ENCODE data around the gene EVA1B. TPM values are rescaled to one million over a fixed set of nuclear protein-coding genes. Genes with fewer than 3 reads are reported as not detected.

The EVA1B gene
- polyA plus RNA-seq, 1 experiment = 133 TPM

DNA sequence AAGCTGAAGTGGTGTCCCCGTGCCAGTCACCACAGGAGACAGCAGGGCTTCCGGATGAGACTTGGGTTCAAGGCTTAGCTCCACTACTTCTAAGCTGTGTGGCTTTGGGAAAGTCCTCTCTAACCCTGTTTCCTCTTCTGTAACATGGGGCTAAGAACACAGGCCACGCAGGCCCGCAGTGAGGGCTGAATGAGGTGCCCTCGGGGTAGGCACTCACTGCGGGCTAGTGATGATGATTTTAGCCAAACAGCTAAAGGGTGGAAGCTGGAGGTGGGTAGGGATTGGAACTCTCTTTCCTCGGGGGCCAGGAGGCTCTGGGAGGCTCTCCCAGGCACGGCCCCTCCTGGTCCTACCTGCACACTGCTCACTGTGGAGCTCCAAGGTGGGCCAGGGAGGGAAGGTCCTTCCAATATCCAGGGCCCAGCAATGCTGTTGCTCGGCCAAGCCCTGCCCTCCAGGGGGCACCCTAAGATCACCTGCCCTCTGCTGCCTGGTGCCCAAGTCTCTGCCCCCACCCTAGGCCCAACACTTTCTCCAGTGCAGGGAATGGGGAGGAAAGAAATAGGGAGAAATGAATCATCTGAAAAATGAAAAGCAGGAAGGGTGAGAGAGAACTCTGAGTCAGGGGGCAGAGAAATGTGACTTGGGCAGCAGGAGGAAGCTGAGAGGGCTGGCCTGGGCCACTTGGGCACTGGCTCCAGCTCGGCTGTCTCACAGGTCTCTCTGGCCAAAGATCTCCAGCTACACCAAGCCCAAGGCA lies 19.2 kb upstream of the EVA1B start:
- TF ChIP-seq, protein P1, sequence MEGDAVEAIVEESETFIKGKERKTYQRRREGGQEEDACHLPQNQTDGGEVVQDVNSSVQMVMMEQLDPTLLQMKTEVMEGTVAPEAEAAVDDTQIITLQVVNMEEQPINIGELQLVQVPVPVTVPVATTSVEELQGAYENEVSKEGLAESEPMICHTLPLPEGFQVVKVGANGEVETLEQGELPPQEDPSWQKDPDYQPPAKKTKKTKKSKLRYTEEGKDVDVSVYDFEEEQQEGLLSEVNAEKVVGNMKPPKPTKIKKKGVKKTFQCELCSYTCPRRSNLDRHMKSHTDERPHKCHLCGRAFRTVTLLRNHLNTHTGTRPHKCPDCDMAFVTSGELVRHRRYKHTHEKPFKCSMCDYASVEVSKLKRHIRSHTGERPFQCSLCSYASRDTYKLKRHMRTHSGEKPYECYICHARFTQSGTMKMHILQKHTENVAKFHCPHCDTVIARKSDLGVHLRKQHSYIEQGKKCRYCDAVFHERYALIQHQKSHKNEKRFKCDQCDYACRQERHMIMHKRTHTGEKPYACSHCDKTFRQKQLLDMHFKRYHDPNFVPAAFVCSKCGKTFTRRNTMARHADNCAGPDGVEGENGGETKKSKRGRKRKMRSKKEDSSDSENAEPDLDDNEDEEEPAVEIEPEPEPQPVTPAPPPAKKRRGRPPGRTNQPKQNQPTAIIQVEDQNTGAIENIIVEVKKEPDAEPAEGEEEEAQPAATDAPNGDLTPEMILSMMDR (IDR thresholded peaks at IDR 0.05; ENCODE audit: insufficient read depth, low read depth, low read length) = peak; percentile 81
- DNase-seq (ENCODE audit: low read depth) = no peak
- no peak overlapping the region for H3K4me3 ChIP-seq (ENCODE audit: low read depth, low read length)
- POLR2A ChIA-PET = interaction anchor here (0.6 to 0.8 kb wide), 2 partner anchors 45 to 78 kb away, joined by 4 to 5 read pairs; no protein-coding TSS in a partner anchor
- H3K27me3 ChIP-seq (ENCODE audit: control insufficient read depth, insufficient read depth, low read length) = no peaks in the 10 kb centered on the region
- H3K36me3 ChIP-seq (ENCODE audit: control insufficient read depth, insufficient read depth, low read length) = peaks cover 35% of the 10 kb centered on the region
- CTCF ChIA-PET = interaction anchor here (0.5 to 7.0 kb wide), 29 partner anchors 9 to 256 kb away, joined by 3 to 88 read pairs (median 9); partner anchors contain the start of genes EVA1B, LSM10, SH3D21 and TRAPPC3

DNA sequence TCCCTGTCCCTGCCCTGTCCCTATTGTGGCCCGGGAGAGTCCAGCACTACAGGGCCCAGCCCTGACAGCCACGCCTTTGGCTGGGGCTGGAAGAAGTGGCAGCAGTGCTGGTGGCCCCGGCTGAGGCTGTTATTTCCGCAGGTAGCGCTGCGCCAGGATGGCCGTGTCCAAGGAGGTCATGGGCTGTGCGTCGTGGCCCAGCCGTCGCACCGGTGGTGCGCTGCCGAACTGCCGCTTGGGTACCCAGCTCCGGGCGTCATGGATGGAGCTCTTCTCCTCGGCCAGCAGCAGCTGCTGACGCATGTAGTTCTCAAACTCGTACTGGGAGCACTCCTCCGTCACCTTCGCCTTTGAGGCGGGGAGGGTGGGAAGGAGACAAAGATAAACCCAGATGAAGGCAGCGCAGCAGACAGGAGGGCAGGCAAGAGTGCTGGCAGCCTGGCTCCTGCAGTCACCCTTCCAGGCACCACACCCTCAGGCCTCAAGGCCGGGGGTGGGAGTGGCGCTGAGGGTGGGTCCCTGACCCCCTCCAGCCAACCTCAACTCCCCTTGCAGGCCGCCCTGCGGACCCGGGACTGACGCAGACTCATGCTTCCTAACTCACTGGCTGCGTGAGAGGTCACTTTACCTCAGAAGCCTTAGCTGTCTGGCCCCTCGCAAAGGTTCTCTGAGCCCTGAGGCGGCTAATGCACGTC lies 18.3 kb upstream of the EVA1B start:
- POLR2A ChIA-PET = no interaction called here

DNA sequence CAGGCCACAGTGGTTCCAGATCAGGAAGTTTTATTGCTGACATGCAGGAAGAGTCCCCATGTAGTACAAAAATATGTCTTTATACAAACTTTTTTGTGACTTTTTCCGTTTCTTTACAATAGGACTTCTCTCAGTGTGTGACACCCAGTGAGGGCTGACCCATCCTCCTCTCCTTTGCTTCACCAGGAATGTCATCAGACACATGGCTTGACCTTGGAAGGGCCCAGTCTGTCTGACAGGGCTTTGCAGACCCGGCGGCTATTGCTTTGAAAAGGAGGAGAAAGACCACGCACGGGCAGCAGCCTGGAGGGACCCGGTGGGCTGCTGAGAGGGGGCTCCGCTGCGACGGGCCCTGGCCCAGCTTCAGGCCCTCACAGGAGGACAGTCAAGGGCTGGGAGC lies 16.2 kb upstream of the EVA1B start:
- H3K4me3 ChIP-seq (ENCODE audit: low read depth, low read length) = no peak overlapping the region
- ChIA-PET CTCF (no interaction called here), POLR2A (no interaction called here)
- TF ChIP-seq, protein P1 (IDR thresholded peaks at IDR 0.05; ENCODE audit: insufficient read depth, low read depth, low read length) = no peak
- no peaks in the 10 kb centered on the region for H3K27me3 ChIP-seq (ENCODE audit: control insufficient read depth, insufficient read depth, low read length)
- no peak for DNase-seq (ENCODE audit: low read depth)
- H3K36me3 ChIP-seq (ENCODE audit: control insufficient read depth, insufficient read depth, low read length) = peaks cover 24% of the 10 kb centered on the region

More for the DNA sequence above, 18.3 kb upstream of the EVA1B start:
- Histone ChIP-seq H3K36me3 (ENCODE audit: control insufficient read depth, insufficient read depth, low read length) (peaks cover 34% of the 10 kb centered on the region), H3K27me3 (ENCODE audit: control insufficient read depth, insufficient read depth, low read length) (no peaks in the 10 kb centered on the region), H3K4me3 (ENCODE audit: low read depth, low read length) (no peak overlapping the region)
- CTCF ChIA-PET = interaction anchor here (0.5 to 7.0 kb wide), 23 partner anchors 8 to 193 kb away, joined by 3 to 88 read pairs (median 11); partner anchors contain the start of genes EVA1B, LSM10, SH3D21 and TRAPPC3
- TF ChIP-seq, protein P1 (IDR thresholded peaks at IDR 0.05; ENCODE audit: insufficient read depth, low read depth, low read length) = no peak
- DNase-seq (ENCODE audit: low read depth) = no peak

DNA sequence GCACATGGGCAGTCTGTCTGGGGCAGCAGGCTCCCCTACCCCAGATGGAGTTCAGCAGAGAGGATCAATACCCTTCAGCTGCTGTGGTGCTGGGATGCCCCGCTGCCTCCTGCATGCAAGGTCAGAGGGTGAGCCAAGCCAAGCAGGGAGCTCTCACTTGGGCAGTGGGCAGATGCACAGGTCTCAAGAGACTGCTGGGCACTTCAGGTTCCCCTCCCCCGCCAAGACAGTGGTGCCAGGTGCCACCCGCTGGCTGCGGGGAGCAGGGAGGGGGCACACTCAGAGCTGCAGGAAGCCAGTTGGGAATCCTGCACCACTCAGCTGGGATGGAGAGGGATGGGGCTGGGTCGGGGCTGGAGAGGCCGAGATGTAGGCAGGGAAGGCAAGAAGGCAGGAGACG lies 15.8 kb upstream of the EVA1B start:
- ChIA-PET POLR2A (no interaction called here), CTCF (interaction anchor here (1.5 kb wide), 1 partner anchor 12 kb away, joined by 3 read pairs; no protein-coding TSS in a partner anchor)
- TF ChIP-seq, protein P1 (IDR thresholded peaks at IDR 0.05; ENCODE audit: insufficient read depth, low read depth, low read length) = no peak
- DNase-seq (ENCODE audit: low read depth) = no peak
- no peaks in the 10 kb centered on the region for H3K27me3 ChIP-seq (ENCODE audit: control insufficient read depth, insufficient read depth, low read length)
- H3K36me3 ChIP-seq (ENCODE audit: control insufficient read depth, insufficient read depth, low read length) = peaks cover 22% of the 10 kb centered on the region
- H3K4me3 ChIP-seq (ENCODE audit: low read depth, low read length) = no peak overlapping the region

DNA sequence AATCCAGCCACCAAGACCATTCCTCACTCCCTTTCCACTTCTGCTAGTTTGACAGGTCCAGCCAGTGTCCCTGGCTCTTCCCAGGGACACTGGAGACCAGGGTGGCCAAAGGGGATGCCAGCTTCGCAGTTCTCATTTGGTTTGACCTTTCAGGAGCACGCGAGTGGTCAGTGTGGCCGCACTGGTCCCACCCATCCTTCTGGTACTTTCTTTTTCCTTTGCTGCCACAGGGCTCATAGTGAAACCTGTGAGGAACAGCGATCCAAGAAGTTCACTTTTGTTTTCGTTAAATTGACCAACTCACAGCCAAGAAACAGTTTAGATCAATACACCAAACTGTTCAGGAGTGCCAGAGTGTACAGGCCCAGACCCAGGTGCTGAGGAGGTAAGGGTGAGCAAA lies 14.4 kb upstream of the EVA1B start:
- CTCF ChIA-PET = interaction anchor here (1.5 kb wide), 1 partner anchor 11 kb away, joined by 3 read pairs; no protein-coding TSS in a partner anchor

More for the DNA sequence above, 14.4 kb upstream of the EVA1B start:
- POLR2A ChIA-PET = no interaction called here
- Histone ChIP-seq H3K27me3 (ENCODE audit: control insufficient read depth, insufficient read depth, low read length) (no peaks in the 10 kb centered on the region), H3K36me3 (ENCODE audit: control insufficient read depth, insufficient read depth, low read length) (peaks cover 16% of the 10 kb centered on the region), H3K4me3 (ENCODE audit: low read depth, low read length) (no peak overlapping the region)
- TF ChIP-seq, protein P1 (IDR thresholded peaks at IDR 0.05; ENCODE audit: insufficient read depth, low read depth, low read length) = no peak
- DNase-seq (ENCODE audit: low read depth) = no peak

Measured in BJ (cell line).